Stimulated activated CD8-positive, alpha-beta memory T cell treated with anti-CD3 and anti-CD28 coated beads, Interleukin-15, amount 100 ng/mL, for 24 hours (primary cell): ENCODE data around the gene MEN1.
A peak's percentile ranks its signal among the peaks of the same experiment; 100 is the strongest.

Experiments used
- DNase-seq: peaks from one replicate; pipeline ENCODE4 v3.0.0-alpha.2; 2020; ENCODE audit warnings: low read depth

Gene MEN1

DNA sequence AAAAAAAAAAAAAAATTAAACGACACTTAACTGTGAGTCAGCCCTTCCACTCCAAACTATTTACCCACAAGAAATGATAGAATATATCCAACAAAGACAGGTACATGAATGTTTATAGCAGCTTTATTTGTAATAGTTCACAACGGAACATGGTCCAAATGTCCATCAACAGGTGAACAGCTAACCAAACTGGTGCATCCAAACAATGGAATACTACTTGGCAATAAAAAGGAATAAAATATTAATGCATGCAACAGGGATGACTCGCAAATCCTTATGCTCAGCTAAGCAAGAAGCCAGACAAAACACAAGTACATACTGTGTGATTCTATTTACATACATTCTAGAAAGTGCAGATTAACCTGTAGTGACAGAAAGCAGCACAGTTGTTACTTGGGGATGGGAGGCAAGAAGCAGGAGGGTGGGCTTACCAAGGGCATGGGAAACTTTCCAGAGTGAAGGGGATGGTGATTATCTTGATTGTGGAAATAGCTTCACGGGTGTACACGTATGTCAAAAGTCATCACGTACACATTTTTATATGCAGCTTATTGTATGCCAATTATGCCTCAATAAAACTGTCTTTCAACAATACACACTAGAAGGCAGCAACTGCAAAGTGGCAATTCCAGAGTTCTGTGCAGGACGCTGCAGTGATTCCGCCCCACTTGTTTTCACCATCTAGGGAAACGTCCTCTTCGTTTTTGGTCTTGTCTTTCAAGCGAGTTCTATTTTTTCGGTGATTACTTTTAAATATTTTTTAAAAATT, 25.4 kb downstream of the MEN1 start:
- no peak for DNase-seq

DNA sequence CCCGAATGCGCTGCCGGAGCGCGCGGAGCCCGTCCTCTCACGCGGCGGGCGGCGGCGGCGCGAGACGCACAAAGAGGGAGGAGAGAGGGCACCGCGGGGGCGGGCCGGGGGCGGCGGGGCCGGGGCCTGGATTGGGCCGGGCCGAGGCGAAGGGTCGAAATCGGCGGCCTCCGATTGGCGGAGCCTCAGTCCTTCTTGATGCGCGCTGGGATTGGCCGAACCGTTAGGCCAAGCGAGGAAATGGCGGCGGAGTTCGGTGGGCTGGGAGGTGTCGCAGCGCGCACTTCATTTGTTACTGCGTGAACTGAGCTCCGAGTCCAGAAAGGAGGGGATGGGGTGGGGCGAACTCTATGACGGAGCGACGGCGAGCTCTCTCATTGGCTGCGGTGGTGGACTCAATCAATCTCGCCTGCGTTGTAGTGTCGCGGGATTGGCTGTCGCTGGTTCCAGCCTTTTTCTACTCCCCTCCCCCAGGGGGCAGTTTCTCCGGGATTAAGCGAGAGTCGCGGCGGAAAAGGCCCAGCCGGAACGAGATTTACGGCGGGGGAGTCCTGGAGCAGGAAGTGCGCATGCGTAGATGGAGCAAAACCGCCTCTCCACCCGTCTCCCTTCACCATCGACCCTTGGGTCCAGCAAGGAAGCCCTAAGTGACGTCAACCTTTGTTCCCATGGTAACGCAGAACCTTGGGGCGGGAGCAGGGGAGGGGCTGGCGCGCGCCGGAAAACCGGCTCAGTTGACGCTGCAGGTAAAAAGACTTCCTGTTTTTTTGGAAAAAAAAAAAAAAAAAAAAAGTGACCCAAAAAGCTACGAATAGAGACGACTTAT, 31.7 kb downstream of the MEN1 start, which contains the start of gene SF1:
SF1 (minus strand) TSS at position 70 of the 826 bp plus-strand sequence. CDS start 150 bp downstream, outside the sequence.
- DNase-seq = peak; percentile 91

DNA sequence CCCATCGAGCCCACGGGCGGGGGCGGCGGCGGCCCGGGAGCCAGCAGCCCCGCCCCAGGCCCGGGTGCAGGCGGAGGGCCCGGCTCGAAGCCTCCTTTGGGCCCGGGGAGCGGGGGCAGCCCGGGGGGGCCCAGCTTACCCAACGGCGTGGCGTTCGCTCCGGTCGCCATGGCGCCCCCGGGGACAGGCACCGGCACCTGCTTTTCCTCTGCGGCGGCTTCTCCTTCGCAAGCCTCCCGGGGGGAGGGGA, 32.2 kb downstream of the MEN1 start:
- no peak for DNase-seq

DNA sequence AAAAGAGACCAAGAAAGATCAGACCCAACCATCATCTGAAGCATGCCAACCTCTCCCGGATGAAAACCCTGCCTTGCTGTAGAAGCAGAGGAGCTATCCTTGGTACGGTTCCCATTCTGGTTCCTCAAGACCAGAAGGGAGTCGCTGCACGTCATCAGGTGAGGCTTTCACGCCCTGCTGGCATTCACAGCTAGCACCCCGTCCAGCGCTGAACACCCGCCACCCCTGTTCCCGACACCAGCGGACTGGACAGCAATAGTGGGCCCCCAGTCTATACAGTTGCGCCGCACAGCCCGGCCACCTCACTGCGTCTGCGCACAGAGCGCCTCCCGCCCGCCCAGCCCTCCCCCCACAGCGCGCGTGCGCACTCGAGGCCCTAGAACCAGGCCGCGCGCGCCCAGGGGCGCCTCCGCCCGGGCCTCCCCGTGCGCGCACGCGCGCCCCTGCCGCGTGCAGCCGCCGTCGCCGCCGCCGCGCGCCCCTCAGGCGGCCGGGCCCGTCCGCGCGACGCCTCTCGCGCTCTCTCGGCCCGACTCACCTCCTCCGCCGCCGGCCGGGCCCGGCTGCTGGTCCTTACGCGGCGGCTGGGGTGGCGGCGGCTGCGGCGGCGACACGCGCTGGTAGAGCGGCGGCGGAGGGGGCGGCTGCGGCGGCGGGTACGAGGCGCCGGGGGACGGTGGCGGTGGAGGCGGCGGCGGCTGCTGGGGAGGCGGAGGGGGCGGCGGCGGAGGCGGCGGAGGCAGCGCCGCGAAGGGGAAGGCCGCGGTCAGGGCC, 32.7 kb downstream of the MEN1 start:
- DNase-seq = peak; percentile 62

DNA sequence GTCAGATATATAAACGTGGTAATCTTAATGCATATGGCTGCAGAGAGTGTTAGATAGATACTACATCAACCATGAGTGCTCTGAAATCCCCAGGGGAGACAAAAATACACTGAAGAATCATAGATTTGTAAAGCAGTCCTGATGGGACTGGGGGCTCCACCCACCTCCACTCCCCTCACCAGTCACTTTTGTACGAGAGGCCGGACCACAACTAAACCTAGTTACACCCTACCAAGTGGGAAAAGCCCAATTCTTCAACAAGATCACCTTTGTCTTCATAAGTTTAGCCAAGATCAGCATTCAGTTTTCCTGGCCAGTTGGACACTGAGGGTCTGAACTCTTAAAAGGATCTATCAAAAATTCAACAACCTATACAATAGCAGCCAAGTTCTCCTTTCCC, 33.5 kb downstream of the MEN1 start:
- DNase-seq = no peak

DNA sequence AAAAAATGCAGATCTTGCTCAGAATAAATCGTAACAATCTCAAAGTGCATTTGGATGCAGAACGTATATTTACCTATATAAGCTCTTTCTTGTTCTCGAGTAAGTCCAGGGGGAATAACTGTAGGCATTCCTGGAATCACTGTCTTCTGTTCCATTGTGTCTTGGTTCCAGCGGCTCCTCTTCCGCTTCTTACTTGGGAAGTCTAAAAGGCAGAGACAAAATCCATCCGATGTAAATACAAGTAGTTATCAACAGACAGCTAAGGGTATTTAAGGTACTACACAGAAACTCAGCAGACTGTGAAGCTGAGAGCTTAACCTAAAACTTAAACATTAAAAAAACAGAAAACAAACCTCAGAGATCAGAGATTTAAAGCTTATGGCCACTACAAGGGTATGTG, 33.9 kb downstream of the MEN1 start:
- no peak for DNase-seq

DNA sequence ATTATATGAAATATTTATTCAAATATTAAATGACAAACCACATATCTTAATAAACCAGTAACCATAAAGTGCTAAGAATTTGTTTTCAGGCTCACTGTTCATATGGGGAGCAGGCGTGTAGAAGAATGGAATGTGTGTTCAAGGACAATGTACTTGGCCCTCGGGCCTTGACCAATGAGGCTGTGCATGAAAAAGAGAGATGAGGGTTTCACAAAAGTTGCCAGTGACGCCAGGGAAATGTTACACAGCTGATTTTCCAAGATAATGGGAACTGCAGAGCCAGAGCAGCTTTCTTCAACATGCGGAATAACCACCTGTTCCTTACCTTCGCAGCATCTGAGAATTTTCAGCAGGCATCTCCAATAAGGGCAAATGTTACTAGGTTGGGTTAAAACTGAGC, 36.2 kb downstream of the MEN1 start:
- no peak for DNase-seq

DNA sequence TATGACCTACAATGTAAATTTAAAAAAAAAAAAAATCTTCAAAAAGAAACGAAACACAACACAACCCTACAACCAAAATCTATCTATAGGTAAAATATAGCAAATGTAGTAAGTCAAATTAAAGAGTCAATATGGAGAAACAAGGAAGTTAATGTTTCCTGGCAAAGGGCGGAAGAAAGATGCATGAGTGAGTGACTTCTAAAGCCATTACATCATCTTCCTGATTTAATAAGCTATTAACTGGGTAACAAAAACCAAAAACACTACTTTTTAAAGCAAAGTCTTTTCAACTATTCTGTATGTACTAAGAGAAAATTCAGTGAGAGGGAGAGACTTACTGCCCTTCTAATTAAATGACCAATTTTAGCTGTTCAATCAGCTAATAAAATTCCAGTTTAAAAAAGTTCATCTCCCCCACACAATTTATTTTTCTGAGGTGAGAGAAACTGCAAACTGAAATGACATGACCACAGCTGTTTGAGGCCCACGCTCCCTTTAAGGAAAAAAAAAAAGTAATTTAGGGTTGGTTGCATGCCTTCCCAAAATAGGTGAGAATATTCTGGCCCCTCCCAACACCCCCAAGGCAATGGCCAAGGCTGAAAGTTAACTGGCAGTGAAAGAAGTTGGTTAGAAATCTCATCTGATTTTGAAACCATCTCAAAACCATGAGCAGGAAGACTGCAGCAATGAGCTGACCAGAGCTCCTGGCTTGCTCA, 37.9 kb downstream of the MEN1 start:
- no peak for DNase-seq

DNA sequence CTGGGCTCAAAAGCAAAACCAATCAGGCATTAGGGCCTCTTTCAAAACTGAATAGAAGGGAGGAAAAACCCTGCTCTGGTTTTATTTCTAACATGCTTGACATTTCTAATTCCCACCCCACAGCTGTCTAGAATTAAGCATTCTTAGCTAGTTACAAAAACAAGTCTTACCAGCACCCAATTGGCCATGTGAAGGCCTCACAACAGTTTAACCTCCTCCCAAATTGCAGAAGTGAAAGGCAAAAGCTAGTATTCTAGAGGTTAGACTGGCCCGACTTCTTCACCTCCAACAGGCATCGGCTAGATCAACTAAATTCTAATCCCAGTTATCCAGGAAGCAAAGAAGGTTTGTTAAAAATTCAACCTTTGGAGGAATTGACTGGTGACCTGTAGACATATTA, 38.5 kb downstream of the MEN1 start:
- DNase-seq = no peak

DNA sequence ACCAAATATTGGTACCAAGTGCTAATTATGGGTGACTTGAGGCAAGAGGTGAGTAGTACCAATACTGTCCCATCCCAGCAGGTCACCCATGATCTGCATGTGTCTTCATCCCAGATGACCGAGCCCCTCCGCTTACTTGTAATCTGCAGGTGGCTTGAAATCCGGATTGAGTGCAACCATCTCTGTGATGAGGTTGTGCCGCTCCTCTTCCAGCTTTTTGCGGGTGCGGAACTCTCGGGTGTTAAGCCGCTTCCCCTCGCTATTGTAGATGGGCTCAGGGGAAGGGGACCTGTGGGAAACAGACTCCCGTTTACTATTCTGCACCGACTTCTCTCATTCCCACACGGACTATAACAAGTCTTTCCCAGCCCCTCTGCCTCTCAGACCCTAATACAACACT, 40.2 kb downstream of the MEN1 start:
- no peak for DNase-seq

DNA sequence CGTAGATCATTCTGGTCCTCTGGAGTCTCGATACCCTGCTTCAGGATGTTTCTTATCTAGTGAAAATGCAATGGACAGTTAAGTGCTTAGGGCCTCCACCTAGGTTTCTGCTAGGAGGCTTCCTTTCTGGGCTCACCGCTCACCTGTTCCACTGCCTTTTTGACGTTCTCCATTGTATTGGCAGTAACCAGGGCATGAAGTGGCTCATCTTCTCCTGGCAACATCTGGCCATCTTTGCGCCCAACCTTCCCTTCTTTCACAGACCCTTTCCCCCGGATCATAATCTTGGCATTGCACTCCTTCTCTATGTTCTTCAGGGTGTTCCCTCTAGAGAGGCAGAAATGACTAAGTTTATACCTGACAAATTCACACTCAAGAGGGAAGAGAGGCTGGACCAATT, 41.1 kb downstream of the MEN1 start:
- DNase-seq = no peak

DNA sequence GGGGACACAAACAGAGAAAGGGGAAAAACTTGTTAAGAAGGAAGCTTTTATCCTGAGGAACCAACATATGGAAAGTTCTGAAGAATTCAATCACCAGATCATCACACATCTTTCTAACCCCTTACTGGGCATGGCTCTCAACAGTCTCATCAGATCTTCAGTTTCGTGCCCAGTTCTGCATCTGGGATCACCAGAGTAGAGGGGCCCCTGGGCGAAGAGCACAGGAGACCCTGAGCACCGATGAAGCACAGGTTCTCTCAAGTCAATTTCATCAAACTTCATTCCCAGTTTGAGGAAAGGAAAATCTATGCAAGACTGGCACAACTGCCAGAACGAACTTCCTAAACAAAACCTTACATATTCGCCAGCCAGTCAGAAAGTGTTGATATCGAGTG, 42.1 kb downstream of the MEN1 start:
- DNase-seq = no peak

DNA sequence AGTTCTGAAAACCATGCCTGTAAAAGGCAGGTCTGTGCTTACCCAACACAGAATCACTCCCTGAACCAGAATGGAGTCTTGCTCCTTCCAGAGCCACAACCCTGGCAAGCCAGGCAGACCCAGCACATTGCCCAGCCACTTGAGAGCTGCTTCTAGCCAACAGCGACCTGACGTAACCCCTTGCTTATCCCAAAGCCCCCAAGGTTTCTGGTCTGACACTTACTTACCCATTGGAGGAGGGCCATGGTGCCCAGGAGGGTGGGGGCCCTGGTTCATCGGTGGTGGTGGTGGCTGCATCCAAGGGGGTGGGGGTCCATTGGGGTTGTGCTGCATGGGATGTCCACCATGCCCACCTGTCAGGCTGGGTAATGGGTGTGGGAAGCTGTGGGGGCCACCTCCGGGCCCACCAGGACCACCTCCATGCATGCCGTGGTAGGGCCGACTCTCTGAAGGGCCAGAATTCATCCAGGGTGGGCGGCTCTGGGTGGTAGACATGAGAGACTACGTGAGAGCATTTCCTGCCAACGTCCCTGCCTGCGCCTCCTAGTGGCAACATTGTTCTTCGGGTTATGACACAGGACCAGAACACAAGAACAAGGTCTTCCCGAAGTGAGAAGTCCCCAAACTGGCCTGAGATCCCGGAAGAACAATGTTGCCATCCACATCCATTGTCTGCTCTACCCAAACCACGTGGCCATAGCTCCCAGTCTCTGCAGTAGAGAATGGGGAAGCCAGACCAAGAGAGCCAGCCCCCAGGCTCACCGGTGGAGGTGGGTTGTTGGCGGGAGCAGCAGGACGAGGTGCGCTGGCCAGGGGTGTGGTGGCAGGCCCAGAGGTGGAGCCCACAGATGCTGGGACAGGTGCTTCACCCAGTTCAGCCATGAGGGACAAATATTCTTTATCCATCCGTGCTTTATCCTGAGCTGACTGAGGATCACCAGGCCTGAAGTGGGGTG, 42.7 kb downstream of the MEN1 start:
- DNase-seq = peak; percentile 74

DNA sequence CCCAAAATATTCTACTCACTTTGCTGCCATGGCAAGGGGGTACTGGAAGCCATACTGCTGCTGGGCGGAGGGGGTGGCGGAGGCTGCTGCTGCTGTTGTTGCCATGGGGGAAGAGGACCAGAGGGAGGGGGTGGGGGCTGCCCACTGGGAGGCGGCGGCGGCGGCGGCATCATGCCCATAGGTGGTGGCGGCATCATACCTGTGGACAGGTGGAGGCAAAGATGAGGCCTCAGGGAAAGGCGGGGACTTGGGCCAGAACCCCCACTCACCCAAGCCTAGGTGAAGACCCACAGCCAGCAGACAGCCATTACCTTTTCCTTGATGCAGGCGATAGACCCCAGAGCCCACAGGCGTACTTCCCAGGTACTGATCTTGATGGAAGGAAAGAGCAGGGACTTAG, 43.5 kb downstream of the MEN1 start:
- DNase-seq = no peak

DNA sequence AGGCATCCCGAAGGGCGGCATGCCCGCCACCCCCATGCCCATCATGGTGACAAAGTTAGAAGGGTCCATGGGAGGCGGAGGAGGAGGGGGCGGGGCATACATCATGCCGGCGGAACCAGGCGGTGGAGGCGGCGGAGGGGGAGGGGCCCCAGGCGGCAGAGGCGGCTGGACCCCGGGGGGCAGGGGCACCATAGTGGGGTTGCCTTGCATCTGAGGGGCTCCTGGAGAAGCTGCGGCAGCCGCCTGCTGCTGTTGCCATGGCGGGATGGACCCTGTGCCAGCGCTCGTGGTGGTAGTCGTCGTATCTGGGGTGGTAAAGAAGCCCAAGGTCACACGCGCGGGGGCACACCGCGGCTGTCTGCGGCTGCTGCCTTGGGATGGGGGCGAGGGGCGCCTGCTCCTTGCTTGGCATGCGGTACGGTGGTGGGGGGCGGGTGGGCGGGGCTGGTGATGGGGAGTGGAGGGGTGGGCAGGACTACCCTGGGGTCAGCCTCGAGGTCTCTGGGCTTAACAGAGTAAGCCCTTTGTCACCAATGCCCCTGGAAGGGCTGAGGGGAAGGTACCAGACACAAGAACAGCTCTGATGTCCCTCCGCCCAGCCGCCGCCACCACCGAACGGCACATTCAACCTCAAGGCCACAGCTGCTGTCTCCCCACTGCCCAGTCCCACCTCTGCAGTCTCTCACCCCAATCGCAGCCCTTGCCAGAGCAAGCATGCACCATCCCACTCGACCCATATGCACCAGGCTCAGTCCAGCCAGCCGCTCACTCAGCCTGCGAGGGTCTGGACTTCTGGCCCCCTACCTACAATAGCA, 44.3 kb downstream of the MEN1 start:
- no peak for DNase-seq

DNA sequence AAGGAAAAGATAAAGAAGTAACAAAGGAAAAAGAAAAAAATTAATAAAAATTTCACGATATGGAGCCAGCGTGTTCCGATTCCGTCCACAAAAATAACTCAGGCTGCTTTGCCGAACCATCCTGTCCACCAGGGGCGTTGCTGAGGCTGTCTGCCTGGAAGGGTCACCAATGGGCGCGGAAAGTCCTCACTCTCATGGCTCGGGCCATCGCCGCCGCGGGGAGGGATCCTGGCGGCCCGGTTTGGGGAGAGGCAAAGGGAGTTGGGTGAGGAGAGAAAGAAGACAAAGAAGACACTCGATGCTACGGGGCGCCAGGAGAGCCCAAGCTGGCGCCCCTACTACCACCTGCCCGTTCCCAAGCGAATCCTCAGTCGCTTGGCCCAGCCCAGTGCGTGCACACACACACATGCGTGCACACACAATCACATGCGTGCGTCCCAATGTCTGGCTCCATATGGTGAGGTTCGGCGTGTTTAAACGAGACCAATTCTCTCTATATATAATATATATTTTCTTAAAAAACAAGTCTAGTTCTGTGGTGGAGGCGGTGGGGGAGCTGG, 45.0 kb downstream of the MEN1 start:
- DNase-seq = no peak

DNA sequence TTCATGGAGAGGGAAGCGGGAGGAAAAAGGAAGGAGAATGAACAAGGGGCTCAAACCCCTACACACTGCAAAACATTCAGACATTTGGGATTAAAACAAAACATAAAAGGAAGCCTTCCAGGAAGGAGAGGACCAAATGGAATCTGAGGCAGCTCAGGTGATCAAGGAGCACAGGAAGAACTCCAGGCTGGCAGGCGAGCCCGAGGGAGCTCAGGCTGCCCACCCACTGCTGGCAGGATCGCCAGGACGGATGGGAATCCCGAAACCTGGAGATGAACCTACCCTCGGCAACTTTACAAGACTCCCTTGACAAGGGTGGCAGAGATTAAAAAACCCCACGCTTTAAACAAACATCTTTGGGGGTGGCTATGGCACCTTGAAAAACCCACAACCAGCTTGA, 45.6 kb downstream of the MEN1 start:
- DNase-seq = no peak

DNA sequence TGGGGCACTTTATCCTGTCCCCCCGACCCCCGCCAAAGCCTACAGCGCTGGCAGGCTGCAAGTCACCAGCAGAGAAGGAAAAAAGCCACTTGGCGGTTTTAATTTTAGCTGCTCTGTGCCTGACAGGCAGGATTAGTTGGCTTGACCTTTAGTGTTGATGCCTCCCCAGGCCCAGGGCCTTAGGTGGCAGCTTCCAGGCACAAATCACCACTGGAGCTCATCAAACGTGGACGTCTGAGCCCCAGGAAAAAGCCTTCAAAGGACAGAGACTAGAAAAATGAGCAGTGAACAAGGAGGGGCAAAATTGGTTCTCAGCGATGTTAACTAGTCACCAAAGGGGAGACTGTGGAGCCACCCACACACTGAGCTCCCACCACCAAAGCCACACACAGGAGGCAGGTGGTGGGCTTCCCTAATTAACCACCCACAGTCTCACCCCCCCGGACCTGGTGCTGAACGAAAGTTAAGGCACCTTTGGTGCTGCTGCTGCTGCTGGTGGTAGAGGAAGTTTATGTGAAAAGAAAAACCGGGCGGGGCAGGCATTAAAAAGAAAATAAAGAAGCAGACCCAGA, 46.2 kb downstream of the MEN1 start:
- DNase-seq = no peak

DNA sequence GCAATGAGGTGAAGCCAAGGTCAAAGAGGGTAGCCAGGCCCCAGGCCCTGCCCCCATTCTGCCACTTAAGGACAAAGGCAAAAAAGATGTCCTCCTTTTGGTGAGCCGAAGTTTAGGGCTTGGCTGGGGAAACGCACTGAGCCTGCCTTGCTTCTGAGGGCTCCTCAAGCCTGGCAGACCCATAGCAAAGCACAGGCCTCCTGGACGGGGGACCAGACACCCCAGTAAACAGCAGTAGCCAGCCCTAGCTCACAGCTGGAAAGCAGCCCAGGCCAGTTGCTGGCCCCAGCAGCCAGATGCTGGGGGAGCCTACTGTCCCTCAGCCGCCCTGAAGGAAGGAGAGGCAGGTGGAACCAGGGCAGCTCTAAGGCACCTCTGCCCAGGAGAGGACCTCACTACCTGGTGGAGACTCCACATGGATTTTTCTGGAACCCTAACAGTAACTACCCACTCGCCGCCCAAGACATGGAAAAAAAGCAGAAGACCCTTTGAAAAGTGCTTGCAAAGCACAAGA, 46.8 kb downstream of the MEN1 start:
- DNase-seq = no peak
